ENCODE results near the gene RAB11A.

- TF ChIP-seq EZH2 (IDR thresholded peaks at IDR 0.05) (no peak), EZH2phosphoT487 (IDR thresholded peaks at IDR 0.05) (no peak)
Measured at GRCh38 chr15:65924004-65924403, 54.7 kb downstream of the RAB11A start.

Data from neural progenitor cell (in vitro differentiated cells).